Prostate gland (tissue), 2 donors: ENCODE measurements around the gene LIN37. TPM values are rescaled to one million over a fixed set of nuclear protein-coding genes. Genes with fewer than 3 reads are reported as not detected.
A peak's percentile ranks its signal among the peaks of the same experiment; 100 is the strongest.

Experiments used
- DNase-seq: peaks from one replicate; pipeline ENCODE4 v3.0.0-alpha.2; 2019; ENCODE audit warnings: low spot score
- H3K27ac ChIP-seq, 2 donors: fragments of 200-600 bp; sonication (generic); 2 replicates each; pipeline ENCODE4 v1.5.1; 2017 to 2019
- H3K27me3 ChIP-seq: fragments of 200-600 bp; sonication (generic); replicated peaks from 2 replicates; pipeline ENCODE4 v1.5.1; 2019; ENCODE audit not compliant: insufficient read depth
- H3K36me3 ChIP-seq, 2 donors: fragments of 200-600 bp; sonication (generic); 1 replicate in 1 of 2; 2 replicates in 1 of 2; pipeline versions ENCODE4 v1.5.1 to v1.8.1; 2017 to 2019
- H3K4me1 ChIP-seq: fragments of 200-600 bp; sonication (generic); replicated peaks from 2 replicates; pipeline ENCODE4 v1.5.1; 2019
- H3K4me3 ChIP-seq, 2 donors: fragments of 200-600 bp; sonication (generic); 2 replicates each; pipeline ENCODE4 v1.5.1; 2017 to 2019
- H3K9me3 ChIP-seq: fragments of 200-600 bp; sonication (generic); 2 replicates; pipeline ENCODE4 v1.5.1; 2017
- POLR2A ChIP-seq: fragments of 450-650 bp; IDR thresholded peaks from one replicate; pipeline ENCODE4 v1.6.1; 2016; ENCODE audit warnings: antibody characterized with exemption, mild to moderate bottlenecking
- POLR2AphosphoS5 ChIP-seq: sonication (generic); formaldehyde crosslinking; IDR thresholded peaks from one replicate; pipeline ENCODE4 v1.6.1; 2017; ENCODE audit warnings: antibody characterized with exemption
- WGBS: methylation state at CpG from one replicate; pipeline ENCODE4 v1.1.5; 2018; 5-methylcytosine and 5-hydroxymethylcytosine counted together
- intact Hi-C: fragments of 100-400 bp; cut with DNase I; formaldehyde crosslinking; loops from one replicate; pipeline ENCODE4 v1.14.2; 2022
- total RNA-seq, 2 donors: library from RNA; depleted of rRNA; stranded (reverse); fragments of >200 nt; gene quantifications; one replicate each; pipeline ENCODE4 v1.1.0, GENCODE V29; 2016
- TF ChIP-seq, protein P1 (sequence below), 4 experiments: fragments of 200-600 bp in 2 of 4; fragments of 450-650 bp in 2 of 4; sonication (generic) in 2 of 4; IDR thresholded peaks; 1 replicate in 3 of 4; 2 replicates in 1 of 4; pipeline ENCODE4 v1.5.1; 2016 to 2019; ENCODE audit warnings: antibody characterized with exemption in 4 of 4, mild to moderate bottlenecking in 2 of 4, moderate library complexity in 2 of 4

Gene LIN37
- total RNA-seq, 2 donors from 2014 or later = 4.2 to 13.0 TPM

DNA sequence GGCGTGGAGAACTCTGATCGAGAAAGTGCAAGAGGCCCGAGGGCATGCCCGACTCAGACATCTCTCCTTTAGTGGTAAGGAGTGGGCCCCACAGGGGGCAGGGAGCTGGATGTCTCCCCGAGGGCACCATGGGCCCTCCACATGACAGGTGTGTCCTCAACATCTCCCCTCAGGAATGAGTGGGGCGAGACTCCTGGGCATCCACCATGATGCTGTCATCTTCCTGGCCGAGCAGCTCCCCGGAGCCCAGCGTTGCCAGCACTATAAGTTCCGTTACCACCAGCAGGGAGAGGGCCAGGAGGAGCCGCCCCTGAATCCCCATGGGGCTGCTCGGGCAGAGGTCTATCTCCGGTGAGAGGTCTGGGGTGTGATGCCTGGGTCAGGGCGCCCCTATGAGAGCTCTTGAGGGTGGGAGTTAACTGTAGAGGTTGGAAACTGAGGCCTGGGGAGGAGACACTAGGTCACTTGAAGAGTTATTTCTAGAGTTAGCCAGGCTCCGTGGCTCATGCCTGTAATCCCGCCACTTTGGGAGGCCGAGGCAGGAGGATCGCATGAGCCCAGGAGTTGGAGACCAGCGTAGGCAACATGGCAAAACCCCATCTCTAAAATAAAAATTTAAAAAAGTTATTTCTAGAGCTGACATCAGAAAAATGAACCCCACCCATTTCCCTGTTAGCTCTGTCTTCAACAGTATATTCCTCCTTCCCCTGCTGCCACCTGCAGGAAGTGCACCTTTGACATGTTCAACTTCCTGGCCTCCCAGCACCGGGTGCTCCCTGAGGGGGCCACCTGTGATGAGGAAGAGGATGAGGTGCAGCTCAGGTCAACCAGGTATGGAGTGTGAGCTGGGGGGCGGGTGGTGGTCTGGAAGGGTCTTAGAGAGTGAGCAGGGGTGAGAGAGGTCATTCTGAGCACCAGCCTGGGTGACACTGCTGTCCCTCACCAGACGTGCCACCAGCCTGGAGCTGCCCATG is 11.2 kb upstream of the LIN37 start:
- no peak overlapping the region for H3K4me3 ChIP-seq
- H3K36me3 ChIP-seq = peaks cover 11 to 24% of the 10 kb centered on the region in 2 donors
- no peaks in the 10 kb centered on the region for H3K9me3 ChIP-seq
- intact Hi-C loops = no loop called here
- TF ChIP-seq, protein P1, sequence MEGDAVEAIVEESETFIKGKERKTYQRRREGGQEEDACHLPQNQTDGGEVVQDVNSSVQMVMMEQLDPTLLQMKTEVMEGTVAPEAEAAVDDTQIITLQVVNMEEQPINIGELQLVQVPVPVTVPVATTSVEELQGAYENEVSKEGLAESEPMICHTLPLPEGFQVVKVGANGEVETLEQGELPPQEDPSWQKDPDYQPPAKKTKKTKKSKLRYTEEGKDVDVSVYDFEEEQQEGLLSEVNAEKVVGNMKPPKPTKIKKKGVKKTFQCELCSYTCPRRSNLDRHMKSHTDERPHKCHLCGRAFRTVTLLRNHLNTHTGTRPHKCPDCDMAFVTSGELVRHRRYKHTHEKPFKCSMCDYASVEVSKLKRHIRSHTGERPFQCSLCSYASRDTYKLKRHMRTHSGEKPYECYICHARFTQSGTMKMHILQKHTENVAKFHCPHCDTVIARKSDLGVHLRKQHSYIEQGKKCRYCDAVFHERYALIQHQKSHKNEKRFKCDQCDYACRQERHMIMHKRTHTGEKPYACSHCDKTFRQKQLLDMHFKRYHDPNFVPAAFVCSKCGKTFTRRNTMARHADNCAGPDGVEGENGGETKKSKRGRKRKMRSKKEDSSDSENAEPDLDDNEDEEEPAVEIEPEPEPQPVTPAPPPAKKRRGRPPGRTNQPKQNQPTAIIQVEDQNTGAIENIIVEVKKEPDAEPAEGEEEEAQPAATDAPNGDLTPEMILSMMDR (IDR thresholded peaks at IDR 0.05) = no peak
- no peak for TF ChIP-seq POLR2A
- TF ChIP-seq POLR2AphosphoS5 = no peak
- WGBS = 87% methylated on average over 22 of the region's 22 CpGs
- no peaks in the 10 kb centered on the region for H3K27me3 ChIP-seq
- no peak overlapping the region for H3K27ac ChIP-seq
- peaks cover 3% of the 10 kb centered on the region for H3K4me1 ChIP-seq
- no peak for DNase-seq

DNA sequence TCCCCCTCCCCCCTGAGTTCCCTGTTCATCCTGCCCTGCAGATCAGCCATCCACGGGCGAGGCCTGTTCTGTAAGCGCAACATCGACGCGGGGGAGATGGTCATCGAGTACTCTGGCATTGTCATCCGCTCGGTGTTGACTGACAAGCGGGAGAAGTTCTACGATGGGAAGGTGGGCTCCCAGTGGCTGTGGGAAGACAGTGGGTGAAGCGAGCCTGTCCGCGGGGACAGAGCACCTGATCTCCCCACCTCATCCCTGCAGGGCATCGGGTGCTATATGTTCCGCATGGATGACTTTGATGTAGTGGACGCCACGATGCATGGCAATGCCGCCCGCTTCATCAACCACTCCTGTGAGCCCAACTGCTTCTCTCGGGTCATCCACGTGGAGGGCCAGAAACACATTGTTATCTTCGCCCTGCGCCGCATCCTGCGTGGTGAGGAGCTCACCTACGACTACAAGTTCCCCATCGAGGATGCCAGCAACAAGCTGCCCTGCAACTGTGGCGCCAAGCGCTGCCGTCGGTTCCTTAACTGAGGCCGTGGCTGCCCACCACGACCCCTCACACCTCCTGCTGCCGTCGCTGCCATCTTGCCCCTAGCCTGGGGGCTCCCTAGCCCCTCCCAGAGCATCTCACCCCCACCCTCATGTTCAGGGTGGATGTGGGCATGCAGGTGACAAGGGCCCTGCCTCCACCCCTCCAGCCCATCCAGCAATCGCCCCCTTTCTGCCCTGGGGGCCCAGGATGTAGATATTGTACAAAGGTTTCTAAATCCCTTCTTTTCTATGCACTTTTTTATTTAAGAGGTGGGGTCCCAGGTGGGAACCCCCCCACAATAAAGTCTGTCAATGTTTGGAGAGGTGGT is 10.1 kb upstream of the LIN37 start:
- Histone ChIP-seq H3K27ac (no peak overlapping the region), H3K9me3 (no peaks in the 10 kb centered on the region), H3K36me3 (peaks cover 8 to 16% of the 10 kb centered on the region in 2 donors), H3K27me3 (no peaks in the 10 kb centered on the region), H3K4me1 (peaks cover 3% of the 10 kb centered on the region), H3K4me3 (no peak overlapping the region)
- intact Hi-C loops = no loop called here
- DNase-seq = no peak
- WGBS = 91% methylated on average over 37 of the region's 37 CpGs
- TF ChIP-seq, protein P1 (IDR thresholded peaks at IDR 0.05) = no peak
- no peak for TF ChIP-seq POLR2A
- no peak for TF ChIP-seq POLR2AphosphoS5

DNA sequence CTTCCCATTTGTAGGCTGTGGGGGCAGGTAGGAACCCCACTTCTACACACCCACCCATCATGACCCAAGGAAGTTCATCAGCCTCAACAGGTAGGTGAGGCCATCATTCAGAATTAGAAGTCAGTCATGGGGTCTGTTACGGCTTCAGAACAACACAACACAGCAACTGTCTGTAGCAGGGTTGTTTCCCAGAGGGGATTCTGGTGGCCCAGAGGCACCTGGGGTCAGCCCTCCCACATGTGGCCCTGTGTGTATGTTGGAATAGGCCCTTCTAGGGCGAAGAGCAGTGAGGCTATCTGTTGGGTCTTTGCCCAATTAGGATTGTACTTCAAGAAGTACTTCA is 9.5 kb upstream of the LIN37 start:
- H3K9me3 ChIP-seq = no peaks in the 10 kb centered on the region
- TF ChIP-seq POLR2A (no peak), POLR2AphosphoS5 (no peak)
- TF ChIP-seq, protein P1 (IDR thresholded peaks at IDR 0.05) = no peak
- no peak overlapping the region for H3K27ac ChIP-seq
- H3K4me1 ChIP-seq = peaks cover 3% of the 10 kb centered on the region
- 89% methylated on average over 2 of the region's 2 CpGs for WGBS
- intact Hi-C loops = no loop called here
- DNase-seq = no peak
- H3K4me3 ChIP-seq = no peak overlapping the region
- no peaks in the 10 kb centered on the region for H3K27me3 ChIP-seq
- H3K36me3 ChIP-seq = peaks cover 8 to 16% of the 10 kb centered on the region in 2 donors

DNA sequence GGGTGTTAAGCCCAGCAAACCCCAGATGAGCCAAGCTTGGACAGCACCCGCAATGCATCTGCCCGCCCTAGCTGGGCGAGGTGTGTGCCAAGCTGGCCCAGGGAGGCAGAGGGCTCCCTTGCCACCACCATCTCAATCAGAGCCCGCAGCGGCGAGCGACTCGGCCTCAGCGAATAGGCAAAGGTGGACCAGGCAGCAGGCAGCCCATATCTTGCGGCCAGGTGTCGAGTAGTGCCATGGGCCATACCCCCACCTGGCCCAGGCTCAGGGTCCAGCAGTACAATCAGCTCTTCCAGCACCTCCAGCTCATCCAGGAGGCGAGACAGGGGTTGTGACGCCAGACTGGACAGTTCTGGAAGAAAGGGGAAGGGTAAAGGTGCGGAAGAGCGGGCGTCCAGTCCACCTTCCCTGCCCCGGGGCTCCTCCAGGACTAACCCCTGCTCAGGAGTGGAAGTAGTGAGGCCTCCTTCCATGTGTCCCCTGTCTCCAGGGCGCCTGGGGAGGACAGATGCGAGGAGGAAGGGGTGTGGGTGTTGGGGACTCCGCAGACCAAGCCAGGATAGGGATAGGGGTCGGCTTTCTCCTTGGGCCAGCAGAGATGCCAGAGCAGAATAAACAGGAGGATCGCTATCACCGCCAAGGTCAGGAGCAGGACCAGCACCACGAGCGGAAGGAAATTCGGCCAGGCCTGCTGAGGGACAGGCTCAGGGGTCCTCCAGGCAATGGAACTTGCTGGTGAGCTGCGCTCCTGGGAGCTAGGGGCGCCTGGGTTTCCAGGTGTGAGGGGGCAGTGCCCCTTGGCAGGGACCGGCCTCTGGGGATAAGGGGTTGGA is 8.9 kb upstream of the LIN37 start:
- H3K27ac ChIP-seq = peak overlapping the region; percentile 40 to 68
- H3K36me3 ChIP-seq = peaks cover 8 to 16% of the 10 kb centered on the region in 2 donors
- TF ChIP-seq POLR2AphosphoS5 = no peak
- TF ChIP-seq, protein P1 (IDR thresholded peaks at IDR 0.05) = no peak
- no peak for TF ChIP-seq POLR2A
- no peak for DNase-seq
- peak overlapping the region; percentile 39 to 54 for H3K4me3 ChIP-seq
- intact Hi-C loops = loop anchor here (5.0 to 10.0 kb wide), 2 partner anchors 193 to 475 kb away; partner anchors contain the start of genes ZNF146 and ZNF565
- peaks cover 3% of the 10 kb centered on the region for H3K4me1 ChIP-seq
- no peaks in the 10 kb centered on the region for H3K9me3 ChIP-seq
- H3K27me3 ChIP-seq = no peaks in the 10 kb centered on the region
- WGBS = 73% methylated on average over 29 of the region's 29 CpGs
